GM18520 (cell line): Measurements from ENCODE around the gene ZCCHC14.
A peak's percentile ranks its signal among the peaks of the same experiment; 100 is the strongest.
"Not testable (repeated sequence)": the region's sequence is repeated elsewhere in the genome, so short reads cannot be mapped to it uniquely, and the experiment has no call there.

ENCODE experiments used
- ATAC-seq: cut with Tn5 transposase; IDR thresholded peaks from one replicate; pipeline ENCODE4 v1.9.1; 2021; ENCODE audit not compliant: unreplicated experiment

Gene ZCCHC14

DNA sequence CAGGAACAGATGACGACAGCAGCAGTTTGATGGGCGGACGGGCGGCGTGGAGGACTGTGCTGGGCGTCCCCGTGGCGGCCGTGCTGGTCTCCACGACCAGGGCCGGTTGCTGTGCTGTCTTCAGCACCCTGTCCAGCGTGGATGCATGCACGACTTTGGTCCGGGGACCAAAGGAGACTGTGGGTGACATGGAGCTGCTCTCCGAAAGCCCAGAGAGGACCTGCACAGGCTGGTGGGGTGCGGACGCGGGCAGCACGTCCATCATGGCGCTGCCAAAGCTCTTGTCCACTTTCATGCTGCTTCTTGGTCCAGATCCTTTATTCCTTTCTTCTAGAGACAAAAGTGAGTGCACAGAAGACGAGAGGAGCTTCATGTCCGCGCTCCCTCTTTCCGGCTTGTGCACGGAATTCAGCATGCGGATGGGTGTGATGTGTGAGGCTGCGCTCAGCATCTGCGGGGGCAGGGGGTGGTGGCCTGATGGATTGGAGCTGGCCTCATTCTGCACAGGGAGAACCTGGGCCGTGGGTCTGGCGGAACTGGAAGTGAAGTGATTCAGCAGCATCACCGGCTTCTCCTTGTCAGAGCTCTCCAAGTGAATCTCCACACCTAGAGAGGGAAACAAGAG, 80.3 kb downstream of the ZCCHC14 start:
- no peak for ATAC-seq

DNA sequence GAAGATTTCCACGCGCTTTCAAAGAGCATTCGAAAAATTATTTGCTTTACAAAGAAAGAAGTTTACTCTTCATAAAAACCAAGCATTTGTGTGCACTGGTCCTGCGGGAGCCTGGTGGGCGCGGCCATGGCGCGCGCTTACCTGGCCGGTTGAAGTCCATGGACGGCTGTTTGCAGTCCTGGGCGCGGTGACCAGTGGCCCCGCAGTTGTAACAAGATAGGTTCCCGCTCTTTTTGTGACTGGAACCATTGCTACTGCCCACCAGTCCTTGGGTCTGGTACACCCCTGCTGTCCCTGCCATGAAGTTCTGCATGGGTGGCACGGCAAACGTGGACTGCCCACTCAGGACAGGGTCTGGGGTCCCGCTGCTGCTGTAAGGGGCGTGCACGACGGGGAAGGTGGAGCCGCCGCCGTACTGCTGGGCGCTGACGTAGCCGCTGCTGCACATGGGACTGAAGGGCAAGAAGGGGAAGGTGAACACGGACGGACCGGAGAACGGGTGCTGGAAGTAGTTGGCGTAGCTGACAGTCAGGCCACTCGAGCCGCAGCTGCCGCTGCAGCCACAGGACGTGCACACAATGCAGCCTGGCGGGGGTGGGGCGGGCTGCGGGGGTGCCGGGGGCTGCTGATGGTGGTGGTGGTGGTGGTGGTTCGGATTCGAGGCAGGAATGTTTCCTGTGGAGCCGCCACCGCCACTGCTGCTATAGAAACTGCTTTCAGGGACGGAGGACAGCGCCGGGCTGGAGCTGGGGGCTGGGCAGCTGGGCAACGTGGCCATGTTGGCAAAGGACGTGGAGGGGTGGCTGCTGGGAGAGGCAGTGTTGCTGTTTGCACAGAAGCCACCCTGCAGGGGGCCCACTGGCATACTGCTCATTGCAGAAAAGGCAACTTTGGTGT, 81.2 kb downstream of the ZCCHC14 start:
- no peak for ATAC-seq

GRCh38 chr16:87410968-87411367, 81.9 kb downstream of the ZCCHC14 start:
- ATAC-seq: no peak

DNA sequence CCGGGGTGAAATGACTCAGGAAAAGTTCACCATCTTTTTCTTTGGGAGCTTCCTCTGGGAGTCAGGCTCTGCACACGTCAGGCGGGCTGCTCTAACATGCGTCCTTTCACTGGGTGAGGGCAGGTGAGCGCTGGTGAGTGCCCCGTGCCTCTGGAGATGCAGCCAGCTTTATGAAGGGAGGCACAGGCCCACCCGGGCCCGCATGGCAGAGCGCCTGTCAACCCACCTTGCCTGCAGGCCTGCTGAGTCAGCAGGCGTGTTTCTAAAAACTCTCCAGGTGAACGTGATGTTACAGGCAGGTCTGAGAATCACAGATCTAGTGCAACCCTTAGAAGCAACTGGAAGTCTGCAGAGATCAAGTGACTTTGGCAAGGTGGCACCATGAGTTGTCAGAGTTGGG, 82.3 kb downstream of the ZCCHC14 start:
- no peak for ATAC-seq

DNA sequence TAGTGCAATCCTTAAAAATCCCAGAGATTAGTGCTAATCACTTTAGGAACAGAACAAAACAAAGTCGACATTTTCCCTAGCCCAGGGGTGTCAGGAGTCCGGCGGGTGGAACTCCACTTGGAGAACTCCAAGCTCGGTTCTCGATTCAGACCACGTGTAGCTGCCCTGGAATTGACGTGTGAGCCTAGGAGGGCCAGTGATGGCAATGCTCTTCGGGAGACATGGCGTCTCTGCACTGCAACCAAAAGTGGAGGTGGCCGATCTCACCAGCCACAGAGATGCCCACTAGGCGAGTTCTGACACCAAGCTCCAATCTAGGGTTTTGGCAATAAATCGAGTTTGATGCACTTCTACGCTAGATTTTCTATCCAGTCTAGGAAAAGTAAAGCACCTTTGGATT, 83.0 kb downstream of the ZCCHC14 start:
- ATAC-seq: no peak

DNA sequence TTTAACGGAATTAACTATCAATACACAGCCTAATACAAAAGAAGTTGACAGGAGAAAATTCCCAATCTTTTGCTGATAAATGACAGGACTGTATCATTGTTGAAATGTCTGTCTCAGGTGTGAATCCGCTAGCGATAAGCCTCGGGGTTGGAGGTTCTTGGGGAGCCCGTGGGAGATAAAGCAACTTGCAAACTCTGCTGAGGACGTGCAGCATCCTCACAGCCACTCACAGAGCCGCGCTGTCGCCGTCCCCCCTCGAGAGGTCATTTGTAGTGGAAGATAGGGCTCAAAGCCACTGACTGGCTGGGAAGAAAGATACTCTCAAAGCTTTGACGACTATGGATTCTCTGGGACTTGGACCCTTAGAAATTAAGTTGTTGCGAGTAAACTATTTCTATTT, 83.7 kb downstream of the ZCCHC14 start:
- ATAC-seq: no peak

GRCh38 chr16:87407511-87408112, 85.2 kb downstream of the ZCCHC14 start:
- peak; percentile 39 for ATAC-seq

DNA sequence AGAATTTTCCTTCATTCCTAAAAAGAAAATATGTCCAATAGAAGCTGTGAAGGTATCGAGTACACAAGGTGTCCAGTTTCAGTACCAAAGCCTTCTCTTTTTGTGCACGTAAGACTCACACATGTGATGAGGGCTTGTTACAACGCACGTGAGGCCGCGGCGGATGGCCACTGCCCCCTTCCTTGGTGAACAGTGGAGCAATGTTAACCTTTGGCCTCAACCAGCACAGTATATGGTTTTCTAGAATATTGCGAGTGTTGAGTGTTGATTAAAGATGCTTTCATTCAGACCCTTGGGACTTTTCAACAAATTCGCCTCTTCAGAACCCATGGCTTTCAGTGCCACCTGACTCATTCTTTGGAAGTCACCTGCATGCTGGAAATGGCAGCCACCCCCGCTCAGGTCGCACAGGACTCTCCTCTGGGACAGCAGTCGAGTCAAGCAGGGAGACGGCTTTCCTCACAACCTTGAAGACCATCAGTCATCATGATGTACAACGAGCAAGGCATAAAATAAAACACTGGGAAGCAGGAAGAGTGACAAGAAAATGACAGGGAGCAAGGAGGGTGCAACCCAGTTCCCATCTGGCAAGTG, 86.2 kb downstream of the ZCCHC14 start:
- ATAC-seq: no peak

DNA sequence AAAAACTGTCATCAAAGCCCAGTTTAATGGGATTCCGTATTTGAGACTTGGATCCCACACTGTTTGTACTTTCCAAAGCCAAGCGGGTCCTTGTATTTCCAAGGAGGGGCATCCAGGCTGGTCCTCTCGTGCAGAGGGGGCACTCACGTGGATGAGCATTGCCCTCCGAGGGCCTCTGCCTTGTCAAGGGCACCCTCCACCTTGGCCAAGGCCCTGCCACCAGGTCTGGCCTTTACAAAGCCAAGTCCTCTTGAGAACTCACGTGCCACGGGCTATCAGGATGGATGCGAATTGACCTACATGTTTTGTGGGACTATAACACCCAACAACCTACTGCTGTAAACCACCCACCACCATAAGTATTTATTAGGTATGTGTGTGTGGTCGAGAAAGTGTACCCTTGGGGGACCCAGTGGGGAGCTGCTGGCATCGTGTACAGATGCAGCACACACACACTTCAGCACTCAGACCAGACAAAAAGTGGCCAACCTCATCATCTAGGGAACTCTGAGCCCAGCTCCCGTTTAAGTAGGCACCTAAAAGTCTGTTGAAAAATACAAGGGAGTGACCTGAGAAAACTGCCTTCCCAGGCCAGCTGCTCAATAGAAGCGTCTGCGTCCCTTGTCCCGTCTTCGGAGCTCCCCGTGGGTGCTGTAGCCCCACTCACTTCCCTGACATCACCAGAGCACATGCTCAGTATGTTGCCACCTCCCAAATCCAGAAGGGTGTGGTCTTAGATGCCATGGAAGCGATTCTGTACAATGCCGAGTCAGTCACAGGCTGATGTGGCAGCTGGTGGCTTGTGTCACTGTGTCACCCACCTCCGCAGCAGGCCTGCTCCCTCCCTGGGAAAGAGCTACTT, 87.8 kb downstream of the ZCCHC14 start:
- no peak for ATAC-seq

DNA sequence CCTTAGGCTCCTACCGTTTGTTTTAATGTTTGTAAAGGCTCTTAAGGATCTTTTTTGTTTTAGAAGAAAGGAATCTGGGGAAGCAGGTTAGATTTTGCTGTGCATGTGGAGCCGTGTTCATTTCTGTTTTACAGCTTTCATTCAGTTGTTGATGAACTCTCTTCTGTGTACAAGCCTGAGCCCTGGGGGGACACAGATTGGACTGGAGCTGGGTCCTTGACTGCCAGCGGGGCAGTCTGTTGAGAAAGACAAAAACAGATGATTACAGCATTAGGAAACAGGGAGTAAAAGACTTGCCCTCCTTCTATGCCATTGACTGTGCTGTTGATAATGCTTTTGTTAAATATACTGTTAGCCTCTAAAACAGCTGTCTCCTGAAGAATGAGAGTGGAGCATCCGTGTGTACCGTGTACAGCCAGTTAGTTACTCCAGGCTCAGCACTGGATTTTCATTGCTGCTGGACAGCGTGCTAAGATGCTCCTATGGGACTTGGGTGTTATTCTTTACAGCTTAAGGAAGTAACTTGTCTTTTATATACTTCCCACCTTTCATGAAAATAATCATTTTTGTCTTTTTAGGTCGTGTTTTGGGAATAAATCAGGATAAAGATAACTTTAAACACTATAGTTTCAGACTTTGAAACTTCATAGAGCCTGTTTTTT, 97.5 kb downstream of the ZCCHC14 start:
- no peak for ATAC-seq

GRCh38 chr16:87393680-87394055, 99.2 kb downstream of the ZCCHC14 start:
- no peak for ATAC-seq

GRCh38 chr16:87392821-87393679, 99.8 kb downstream of the ZCCHC14 start:
- no peak for ATAC-seq

- peak; percentile 52 for ATAC-seq
Measured at GRCh38 chr16:87391950-87392820, 100.6 kb downstream of the ZCCHC14 start, which contains the start of gene MAP1LC3B. MAP1LC3B (plus strand) TSS chr16:87392336; CDS start chr16:87392428, 92 bp downstream.

DNA sequence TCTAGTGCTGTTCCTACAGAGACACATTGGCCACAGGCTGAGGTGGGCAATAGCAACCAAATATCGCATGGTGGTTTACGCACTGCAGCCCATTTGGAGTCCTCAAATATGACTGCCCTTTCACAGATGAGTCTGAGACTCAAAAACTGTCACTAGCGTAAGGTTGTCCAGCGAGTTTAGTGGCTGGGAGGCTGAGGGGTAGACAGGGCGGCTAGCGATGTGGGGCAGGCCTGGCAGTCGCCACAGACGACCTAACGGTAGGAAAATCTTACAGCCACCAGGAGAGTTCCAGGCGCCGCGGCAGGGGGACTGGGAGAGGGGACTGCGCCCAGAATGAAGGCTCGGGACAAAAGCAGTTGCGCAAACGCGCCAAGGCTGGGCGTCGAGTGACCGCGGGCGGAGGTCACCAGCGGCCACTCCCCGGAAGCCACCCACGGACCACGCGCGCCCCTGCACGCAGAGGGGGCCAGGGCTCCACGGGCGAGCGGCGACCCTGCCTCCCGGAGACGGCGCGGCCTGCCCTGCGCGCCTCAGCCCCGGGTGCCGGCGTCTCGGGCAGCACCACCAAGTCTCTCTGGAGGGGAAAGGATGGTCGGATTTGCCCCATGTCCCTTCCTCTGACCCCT, 101.4 kb downstream of the ZCCHC14 start:
- no peak for ATAC-seq

DNA sequence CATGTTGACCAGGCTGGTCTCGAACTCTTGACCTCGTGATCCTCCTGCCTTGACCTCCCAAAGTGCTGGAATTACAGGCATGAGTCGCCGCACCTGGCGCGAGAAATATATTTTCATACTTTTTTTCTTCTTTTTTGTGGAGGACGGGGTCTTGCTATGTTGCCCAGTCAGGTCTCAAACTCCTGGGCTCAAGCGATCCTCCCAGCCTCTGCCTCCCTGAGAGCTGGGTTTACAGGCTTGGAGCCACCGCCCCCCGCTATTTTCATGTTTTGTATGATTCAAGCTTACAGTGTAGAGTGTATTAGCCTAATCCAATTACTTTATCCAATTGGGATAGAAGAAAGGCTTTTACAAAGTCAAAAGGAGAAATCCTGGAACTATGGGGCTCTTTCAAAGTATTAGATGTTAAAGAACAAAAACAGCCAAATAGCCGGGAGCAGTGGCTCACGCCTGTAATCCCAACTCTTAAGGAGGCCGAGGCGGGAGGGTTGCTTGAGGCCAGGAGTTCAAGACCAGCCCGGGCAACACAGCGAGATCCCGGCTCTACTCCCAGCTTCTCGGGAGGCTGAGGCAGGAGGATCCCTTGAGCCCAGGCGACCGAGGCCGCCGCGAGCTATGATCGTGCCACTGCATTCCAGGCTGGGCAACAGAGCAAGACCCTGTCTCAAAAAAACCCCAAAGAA, 102.0 kb downstream of the ZCCHC14 start:
- no peak for ATAC-seq

- not testable (repeated sequence) for ATAC-seq
Measured at GRCh38 chr16:87389914-87390313, 102.9 kb downstream of the ZCCHC14 start.

DNA sequence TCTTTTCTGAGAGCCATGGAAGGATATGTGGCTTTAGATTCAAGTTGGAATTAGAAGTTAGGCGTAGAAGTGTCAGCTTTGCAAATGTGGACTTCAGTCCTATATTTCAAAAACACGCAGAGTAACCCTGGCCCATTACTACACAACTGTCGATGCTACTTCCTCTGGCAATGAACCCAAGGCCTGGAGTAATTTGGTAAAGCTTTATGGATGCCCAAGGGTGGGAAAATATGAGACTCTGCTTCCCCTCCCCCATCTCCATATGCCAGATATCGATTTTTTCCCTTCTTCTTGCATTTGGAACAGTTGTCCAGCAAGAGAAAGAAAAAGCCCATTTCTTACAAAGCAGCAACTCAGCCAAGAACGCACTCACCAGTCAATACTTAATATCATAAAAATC, 103.6 kb downstream of the ZCCHC14 start:
- ATAC-seq: no peak
